Measurements from ENCODE around the gene DHX35.

DNA sequence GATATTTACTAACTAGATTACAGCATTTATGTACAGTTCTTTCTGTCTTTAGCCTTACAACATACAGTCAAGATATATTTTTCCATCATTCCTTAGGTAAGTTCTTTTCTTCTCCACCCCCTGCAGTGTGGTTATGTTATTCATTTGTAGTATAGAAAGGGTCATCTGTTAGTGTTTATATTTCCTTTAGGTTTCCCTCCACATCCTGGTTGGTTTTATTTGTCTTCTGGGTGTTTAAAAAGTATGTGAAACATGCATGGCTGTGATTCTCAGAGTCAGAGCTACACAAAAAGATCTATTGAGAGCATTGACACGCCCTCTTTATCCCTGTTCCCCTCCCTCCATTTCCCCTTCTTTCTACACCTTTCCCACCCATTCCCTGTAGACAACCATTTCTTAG lies 20.1 kb downstream of the DHX35 start:
- TF ChIP-seq POLR2AphosphoS5 (IDR thresholded peaks at IDR 0.05; ENCODE audit: low read depth, low read length) (no peak), CTCF (IDR thresholded peaks at IDR 0.05 in 2 of 3, conservative IDR thresholded peaks at IDR 0.05 in 1 of 3; ENCODE audit: borderline replicate concordance in 1 of 3, insufficient read depth in 1 of 3, low read depth in 2 of 3, low read length in 2 of 3) (no peak), SIN3A (IDR thresholded peaks at IDR 0.05; ENCODE audit: low read depth) (no peak), POLR2A (IDR thresholded peaks at IDR 0.05; ENCODE audit: borderline replicate concordance, extremely low read depth, insufficient read depth, insufficient read length) (no peak), EZH2phosphoT487 (IDR thresholded peaks at IDR 0.05; ENCODE audit: borderline replicate concordance) (no peak), RAD21 (IDR thresholded peaks at IDR 0.05; ENCODE audit: low read depth) (no peak), EZH2 (IDR thresholded peaks at IDR 0.05) (no peak), JUND (IDR thresholded peaks at IDR 0.05) (no peak), SP1 (IDR thresholded peaks at IDR 0.05; ENCODE audit: low read depth) (no peak), ZNF274 (IDR thresholded peaks at IDR 0.05; ENCODE audit: low read depth, low read length) (no peak), ATF3 (IDR thresholded peaks at IDR 0.05) (no peak)
- TF ChIP-seq, protein P1, sequence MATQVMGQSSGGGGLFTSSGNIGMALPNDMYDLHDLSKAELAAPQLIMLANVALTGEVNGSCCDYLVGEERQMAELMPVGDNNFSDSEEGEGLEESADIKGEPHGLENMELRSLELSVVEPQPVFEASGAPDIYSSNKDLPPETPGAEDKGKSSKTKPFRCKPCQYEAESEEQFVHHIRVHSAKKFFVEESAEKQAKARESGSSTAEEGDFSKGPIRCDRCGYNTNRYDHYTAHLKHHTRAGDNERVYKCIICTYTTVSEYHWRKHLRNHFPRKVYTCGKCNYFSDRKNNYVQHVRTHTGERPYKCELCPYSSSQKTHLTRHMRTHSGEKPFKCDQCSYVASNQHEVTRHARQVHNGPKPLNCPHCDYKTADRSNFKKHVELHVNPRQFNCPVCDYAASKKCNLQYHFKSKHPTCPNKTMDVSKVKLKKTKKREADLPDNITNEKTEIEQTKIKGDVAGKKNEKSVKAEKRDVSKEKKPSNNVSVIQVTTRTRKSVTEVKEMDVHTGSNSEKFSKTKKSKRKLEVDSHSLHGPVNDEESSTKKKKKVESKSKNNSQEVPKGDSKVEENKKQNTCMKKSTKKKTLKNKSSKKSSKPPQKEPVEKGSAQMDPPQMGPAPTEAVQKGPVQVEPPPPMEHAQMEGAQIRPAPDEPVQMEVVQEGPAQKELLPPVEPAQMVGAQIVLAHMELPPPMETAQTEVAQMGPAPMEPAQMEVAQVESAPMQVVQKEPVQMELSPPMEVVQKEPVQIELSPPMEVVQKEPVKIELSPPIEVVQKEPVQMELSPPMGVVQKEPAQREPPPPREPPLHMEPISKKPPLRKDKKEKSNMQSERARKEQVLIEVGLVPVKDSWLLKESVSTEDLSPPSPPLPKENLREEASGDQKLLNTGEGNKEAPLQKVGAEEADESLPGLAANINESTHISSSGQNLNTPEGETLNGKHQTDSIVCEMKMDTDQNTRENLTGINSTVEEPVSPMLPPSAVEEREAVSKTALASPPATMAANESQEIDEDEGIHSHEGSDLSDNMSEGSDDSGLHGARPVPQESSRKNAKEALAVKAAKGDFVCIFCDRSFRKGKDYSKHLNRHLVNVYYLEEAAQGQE (IDR thresholded peaks at IDR 0.05; ENCODE audit: low read depth), result no peak
- TF ChIP-seq, protein P2, sequence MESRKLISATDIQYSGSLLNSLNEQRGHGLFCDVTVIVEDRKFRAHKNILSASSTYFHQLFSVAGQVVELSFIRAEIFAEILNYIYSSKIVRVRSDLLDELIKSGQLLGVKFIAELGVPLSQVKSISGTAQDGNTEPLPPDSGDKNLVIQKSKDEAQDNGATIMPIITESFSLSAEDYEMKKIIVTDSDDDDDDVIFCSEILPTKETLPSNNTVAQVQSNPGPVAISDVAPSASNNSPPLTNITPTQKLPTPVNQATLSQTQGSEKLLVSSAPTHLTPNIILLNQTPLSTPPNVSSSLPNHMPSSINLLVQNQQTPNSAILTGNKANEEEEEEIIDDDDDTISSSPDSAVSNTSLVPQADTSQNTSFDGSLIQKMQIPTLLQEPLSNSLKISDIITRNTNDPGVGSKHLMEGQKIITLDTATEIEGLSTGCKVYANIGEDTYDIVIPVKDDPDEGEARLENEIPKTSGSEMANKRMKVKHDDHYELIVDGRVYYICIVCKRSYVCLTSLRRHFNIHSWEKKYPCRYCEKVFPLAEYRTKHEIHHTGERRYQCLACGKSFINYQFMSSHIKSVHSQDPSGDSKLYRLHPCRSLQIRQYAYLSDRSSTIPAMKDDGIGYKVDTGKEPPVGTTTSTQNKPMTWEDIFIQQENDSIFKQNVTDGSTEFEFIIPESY (IDR thresholded peaks at IDR 0.05; ENCODE audit: extremely low read depth, insufficient replicate concordance, low read length), result no peak

Data from HCT116 (cell line).